GM10266 (cell line): ENCODE data around the gene PPM1H.

Experiments used
- DNase-seq: peaks from one replicate; pipeline ENCODE4 v3.0.0; 2012; ENCODE audit errors: extremely low spot score
- CTCF ChIP-seq: IDR thresholded peaks from 2 replicates; pipeline ENCODE4 v1.5.1; 2012; ENCODE audit warnings: mild to moderate bottlenecking, low read depth; ENCODE audit not compliant: control insufficient read depth, insufficient read depth; ENCODE audit errors: missing control alignments

PPM1H gene

DNA sequence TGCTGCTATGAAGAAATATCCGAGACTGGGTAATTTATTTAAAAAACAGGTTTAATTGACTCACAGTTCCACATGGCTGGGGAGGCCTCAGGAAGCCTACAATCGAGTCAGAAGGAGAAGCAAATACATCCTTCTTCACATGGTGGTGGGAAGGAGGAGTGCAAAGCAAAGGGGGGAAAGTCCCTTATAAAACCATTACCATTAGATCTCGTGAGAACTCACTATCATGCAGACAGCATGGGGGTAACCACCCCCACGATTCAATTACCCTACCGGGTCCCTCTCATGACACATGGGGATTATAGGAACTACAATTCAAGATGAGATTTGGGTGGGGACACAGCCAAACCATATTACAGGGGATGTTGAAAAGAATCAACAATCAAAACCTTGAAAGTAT is 74.9 kb downstream of the PPM1H start:
- TF ChIP-seq CTCF = no peak
- DNase-seq = no peak

DNA sequence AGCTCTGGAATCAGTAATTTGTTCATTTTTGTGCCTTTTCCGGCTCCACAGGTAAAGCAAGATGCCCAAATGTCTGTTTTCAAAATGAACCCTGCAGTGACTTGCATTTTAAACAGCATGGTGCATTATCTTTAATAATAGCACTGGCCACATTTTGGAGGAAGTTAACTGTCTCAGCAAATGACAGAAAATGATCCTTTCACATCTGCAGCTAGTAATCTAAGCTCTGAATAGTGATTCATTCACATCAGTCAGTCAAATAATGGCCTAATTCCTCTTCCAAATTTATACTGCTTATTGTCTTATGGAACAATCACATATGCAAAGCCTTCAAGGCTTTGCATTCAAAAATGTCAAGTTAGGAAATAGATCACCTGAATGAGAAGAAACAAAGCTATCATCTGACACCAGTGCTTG is 75.6 kb downstream of the PPM1H start:
- DNase-seq = no peak
- TF ChIP-seq CTCF = no peak

GRCh38 chr12:62856454-62856853 is 78.5 kb downstream of the PPM1H start:
- TF ChIP-seq CTCF = no peak
- DNase-seq = no peak

DNA sequence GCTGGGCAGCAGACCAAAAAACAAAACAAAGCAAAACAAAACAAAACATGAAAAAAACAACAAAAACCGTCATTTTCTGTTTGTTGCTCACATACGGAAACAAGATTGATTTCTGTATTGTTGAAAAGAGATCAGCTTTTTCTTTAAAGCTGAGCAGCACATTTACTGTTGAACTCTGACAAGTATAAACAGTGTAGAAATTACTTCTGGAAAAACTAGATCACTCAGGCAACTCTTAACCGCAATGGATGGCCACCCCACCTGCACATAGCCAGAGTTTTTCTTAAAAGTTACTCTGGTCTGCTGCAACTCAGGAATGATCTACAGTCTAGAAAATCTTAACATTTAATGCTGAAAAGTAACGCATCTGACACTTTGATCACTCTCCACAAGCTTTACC is 80.9 kb downstream of the PPM1H start:
- TF ChIP-seq CTCF = no peak
- DNase-seq = no peak

- no peak for DNase-seq
- no peak for TF ChIP-seq CTCF
These were observed 85.6 kb downstream of the PPM1H start for GRCh38 chr12:62849398-62849797.

DNA sequence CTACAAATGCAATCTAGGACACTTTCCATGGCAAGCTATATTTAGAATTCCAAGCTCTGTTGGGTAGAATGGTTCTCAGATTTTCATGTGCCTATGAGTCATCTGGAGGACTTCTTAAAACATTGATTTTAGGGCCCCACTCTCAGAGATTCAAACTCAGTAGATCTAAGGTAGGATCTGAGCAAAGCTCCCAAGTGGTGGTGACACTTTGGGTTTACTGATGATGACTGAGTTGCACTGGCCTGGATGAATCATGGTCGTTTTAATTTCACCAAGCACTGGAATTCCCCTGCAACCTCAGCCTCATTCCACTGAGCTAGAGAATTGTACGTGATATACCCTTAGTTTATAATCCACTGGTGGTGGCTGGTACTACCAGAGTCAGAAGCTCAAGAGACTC is 86.5 kb downstream of the PPM1H start:
- no peak for DNase-seq
- no peak for TF ChIP-seq CTCF

DNA sequence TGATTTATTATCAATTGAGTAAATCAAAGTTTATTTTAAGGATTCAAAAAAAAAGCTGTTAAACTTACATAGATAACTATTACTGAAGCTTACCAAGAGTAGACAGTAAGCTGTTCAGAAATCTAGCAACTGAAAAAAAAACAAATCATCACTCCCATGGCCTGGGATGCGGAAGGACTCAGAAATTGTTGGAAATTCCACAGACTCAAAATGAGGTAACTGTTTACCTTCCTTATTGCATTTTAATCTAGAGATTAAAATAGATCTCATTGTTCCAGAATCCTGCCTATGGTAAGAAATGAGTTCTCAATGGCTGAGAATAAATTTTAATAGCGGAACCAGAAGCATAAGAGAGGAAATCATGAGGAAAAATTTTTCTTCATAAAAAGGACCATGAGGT is 87.2 kb downstream of the PPM1H start:
- DNase-seq = no peak
- TF ChIP-seq CTCF = no peak
